Duodenal mucosa (tissue), 2 donors: Measurements from ENCODE around the gene GLIS1.
"Not testable (repeated sequence)": the region's sequence is repeated elsewhere in the genome, so short reads cannot be mapped to it uniquely, and the experiment has no call there.

Experiments
- H3K27ac ChIP-seq: one replicate; pipeline ENCODE4 v1.7.0; 2013; ENCODE audit warnings: low read depth, low read length
- H3K27me3 ChIP-seq, 2 donors: one replicate each; pipeline ENCODE4 v1.7.0; 2013; ENCODE audit warnings: low read length in 2 of 2, control low read depth in 1 of 2; ENCODE audit not compliant: insufficient read depth in 2 of 2, control insufficient read depth in 1 of 2
- H3K36me3 ChIP-seq, 2 donors: one replicate each; pipeline ENCODE4 v1.7.0; 2013; ENCODE audit warnings: low read length in 2 of 2, control low read depth in 1 of 2; ENCODE audit not compliant: insufficient read depth in 2 of 2, control insufficient read depth in 1 of 2
- H3K4me1 ChIP-seq, 2 donors: one replicate each; pipeline ENCODE4 v1.7.0; 2013; ENCODE audit warnings: low read length in 2 of 2, control low read depth in 1 of 2; ENCODE audit not compliant: insufficient read depth in 2 of 2, control insufficient read depth in 1 of 2
- H3K4me3 ChIP-seq, 2 donors: one replicate each; pipeline ENCODE4 v1.7.0; 2013; ENCODE audit warnings: low read length in 2 of 2, low read depth in 1 of 2
- H3K9ac ChIP-seq, 2 donors: one replicate each; pipeline ENCODE4 v1.7.0; 2013; ENCODE audit warnings: low read length in 2 of 2, low read depth in 1 of 2
- H3K9me3 ChIP-seq, 2 donors: one replicate each; pipeline ENCODE4 v1.7.0; 2013; ENCODE audit warnings: low read length in 2 of 2, control low read depth in 1 of 2; ENCODE audit not compliant: control insufficient read depth in 1 of 2

The GLIS1 gene

DNA sequence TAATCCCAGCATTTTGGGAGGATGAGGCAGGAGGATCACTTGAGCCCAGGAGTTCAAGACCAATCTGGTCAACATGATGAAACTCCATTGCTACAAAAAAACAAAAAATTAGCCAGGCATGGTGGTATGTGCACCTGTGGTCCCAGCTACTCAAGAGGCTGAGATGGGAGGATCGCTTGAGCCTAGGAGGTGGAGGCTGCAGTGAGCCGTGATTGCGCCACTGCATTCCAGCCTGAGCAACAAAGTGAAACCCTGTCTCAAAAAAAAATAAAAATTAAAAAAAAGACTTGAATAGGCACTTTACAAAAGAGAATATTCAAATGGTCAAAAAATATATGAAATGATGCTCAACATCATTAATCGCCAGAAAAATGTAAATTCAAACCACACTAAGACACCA is 91.0 kb downstream of the GLIS1 start:
- not testable (repeated sequence) for H3K9ac ChIP-seq, H3K27me3 ChIP-seq, H3K27ac ChIP-seq, H3K9me3 ChIP-seq, H3K36me3 ChIP-seq, H3K4me3 ChIP-seq, H3K4me1 ChIP-seq

DNA sequence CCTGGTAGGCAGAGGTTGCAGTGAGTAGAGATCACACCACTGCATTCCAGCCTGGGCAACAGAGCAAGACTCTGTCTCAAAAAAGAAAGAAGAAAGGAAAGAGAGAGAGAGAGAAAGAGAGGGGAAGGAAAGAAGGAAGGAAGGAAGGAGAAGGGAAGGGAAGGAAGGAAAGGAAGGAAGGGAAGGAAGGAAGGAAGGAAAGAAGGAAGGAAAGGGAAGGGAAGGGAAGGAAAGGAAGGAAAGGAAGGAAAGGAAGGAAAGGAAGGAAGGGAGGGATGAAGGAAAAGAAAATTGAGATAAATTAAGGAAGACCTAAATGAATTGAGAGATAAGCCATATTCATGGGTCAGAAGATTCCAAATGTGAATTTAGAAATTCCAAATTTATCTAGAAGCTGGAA is 92.2 kb downstream of the GLIS1 start:
- no peaks in the 10 kb centered on the region for H3K9me3 ChIP-seq
- H3K36me3 ChIP-seq, result no peaks in the 10 kb centered on the region
- H3K4me3 ChIP-seq, result no peak overlapping the region
- H3K27ac ChIP-seq, result no peak overlapping the region
- peaks cover 0 to 2% of the 10 kb centered on the region in 2 donors for H3K27me3 ChIP-seq
- no peaks in the 10 kb centered on the region for H3K4me1 ChIP-seq
- H3K9ac ChIP-seq, result no peak overlapping the region

DNA sequence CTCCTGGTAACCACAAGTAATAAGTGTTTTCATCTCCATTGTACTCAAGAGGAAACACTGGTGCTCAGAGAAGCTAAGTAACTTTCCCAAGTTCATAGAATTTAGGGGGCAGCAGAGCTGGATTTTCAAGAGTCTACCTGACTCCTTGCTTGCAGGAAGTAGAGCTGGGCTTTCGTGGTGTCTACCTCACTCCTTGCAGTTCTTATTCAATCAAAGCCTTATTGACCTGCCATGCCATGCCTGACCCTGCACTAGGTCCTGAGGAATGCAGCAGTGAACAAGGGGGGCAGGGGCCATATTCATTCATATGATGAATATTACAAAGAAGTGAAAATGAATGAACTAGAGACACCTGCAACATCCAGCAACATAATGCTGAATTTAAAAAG is 93.3 kb downstream of the GLIS1 start:
- Histone ChIP-seq H3K9me3 (no peaks in the 10 kb centered on the region), H3K27ac (no peak overlapping the region), H3K4me3 (no peak overlapping the region), H3K9ac (no peak overlapping the region), H3K36me3 (no peaks in the 10 kb centered on the region), H3K4me1 (no peaks in the 10 kb centered on the region), H3K27me3 (peaks cover 0 to 2% of the 10 kb centered on the region in 2 donors)

DNA sequence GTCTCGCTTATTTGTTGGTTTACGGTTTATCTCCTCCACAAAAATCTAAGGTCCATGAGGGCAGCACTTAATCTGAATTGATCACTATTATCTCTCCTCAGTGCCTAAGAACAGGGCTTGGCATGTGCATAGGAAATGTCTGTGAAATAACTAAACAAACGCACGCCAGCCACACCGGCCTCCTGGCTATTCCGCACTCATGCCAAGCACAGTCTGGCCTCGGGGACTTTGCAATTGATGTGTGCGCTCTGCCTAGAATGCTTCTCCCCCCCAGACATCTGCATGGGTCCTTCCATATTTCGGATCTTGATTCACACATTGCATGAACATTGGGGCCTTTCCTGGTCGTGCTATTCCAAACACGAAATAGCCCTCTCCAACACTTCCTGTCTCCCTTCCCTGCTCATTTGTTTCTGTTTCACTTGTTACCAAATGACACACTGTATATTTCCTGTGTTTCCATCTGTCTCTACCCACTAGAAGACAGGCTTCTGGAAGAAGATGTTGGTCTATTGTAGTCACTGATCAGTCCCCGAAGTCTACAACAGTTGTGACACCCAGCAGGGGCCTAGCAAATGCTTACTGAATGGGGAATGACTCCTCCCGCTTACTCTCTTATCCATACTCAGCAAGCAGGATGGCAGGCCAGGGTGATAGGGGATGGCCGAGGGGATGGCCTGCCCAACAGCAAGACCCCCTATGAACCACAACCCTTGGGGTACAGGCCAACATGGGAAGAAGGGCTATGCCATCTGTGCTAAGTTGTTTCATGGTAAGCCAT is 93.9 kb downstream of the GLIS1 start:
- Histone ChIP-seq H3K9ac (no peak overlapping the region), H3K4me1 (no peaks in the 10 kb centered on the region), H3K36me3 (no peaks in the 10 kb centered on the region), H3K27me3 (peaks cover 0 to 2% of the 10 kb centered on the region in 2 donors), H3K27ac (no peak overlapping the region), H3K9me3 (no peaks in the 10 kb centered on the region), H3K4me3 (no peak overlapping the region)

DNA sequence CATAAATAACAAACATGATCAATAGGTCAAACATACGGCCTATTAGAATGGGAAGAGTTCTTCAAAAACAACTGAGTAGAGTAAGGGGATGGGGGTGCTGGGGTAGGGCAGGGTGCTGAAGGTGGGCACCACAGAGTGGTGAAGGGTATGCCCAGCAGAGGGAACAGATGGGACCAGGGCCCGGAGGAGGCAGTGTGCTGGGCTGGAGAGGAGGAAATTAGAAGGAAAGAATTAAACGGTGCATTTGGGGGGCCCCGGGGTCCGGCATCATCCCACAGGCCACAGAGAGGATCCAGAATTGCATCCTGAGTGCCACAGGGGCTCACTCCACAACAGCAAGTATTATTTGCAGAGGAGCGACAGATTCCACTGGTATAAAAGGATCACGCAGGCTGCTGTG is 94.5 kb downstream of the GLIS1 start:
- Histone ChIP-seq H3K27me3 (peaks cover 0 to 2% of the 10 kb centered on the region in 2 donors), H3K4me3 (no peak overlapping the region), H3K9ac (no peak overlapping the region), H3K9me3 (no peaks in the 10 kb centered on the region), H3K4me1 (no peaks in the 10 kb centered on the region), H3K36me3 (no peaks in the 10 kb centered on the region), H3K27ac (no peak overlapping the region)

DNA sequence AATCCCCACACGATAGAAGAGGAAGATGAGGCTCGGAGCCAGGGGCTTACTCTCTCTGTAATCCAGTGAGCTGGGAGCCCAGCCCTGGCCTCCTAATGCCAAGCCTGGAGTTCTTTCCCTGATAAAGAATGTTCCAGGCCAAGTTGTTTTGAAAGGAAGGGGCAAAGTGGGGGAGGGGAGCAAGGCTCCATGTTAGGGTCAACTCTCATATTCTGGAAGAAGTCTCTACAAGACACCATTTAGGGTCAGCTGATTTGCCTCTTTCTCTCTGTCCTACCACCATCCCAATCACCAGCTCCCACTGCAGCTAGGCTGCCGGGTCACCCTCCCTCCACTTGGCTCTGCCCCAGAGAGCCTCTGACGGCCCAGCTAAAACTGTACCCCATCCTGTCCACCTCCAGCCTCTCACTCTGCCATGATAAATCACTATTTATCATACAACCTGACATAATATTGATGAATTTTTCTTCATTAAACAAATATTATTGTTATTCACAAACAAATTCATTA is 95.0 kb downstream of the GLIS1 start:
- Histone ChIP-seq H3K9me3 (no peaks in the 10 kb centered on the region), H3K4me3 (no peak overlapping the region), H3K27ac (no peak overlapping the region), H3K36me3 (no peaks in the 10 kb centered on the region), H3K27me3 (peaks cover 0 to 2% of the 10 kb centered on the region in 2 donors), H3K9ac (no peak overlapping the region), H3K4me1 (no peaks in the 10 kb centered on the region)

DNA sequence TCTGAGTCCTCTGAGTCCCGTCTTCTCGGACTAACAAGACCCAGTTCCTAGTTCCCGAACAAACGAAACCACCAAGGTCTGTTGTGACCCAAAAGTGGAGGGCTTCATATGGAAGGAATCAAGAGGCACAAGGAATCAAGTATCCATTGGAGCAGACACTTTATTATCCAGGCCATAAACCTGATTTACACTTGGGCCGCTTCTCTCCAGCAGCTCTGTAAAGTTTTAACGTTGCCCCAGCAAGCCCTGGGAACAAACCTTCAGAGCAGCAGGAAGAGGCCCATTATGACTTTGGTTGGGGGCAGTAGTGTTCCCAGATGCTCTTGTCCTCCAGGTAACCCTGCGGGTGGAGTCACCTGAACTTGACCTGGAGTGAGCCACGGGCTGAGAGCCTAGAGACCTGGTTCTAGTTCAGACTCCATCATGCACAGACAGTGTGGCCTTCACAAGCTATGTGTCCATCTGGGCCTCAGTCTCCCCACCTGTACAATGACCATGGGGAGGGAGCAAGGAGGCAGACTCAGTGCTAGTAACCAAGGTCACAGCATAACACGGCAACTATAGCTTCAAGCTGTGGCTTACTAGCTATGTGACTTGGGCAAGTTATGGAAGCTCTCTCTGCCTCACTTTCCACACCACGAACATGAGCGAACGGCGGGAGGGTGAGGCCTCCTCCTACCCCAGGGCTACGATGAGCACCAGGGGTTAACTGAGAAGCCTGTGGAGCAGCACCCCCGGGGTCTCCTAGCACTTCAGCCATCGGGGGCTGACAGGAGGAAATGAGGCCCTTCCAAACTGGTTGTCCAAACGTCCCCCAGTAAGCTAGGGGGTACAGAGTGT is 95.7 kb downstream of the GLIS1 start:
- Histone ChIP-seq H3K4me1 (no peaks in the 10 kb centered on the region), H3K27me3 (peaks cover 0 to 2% of the 10 kb centered on the region in 2 donors), H3K36me3 (no peaks in the 10 kb centered on the region), H3K4me3 (no peak overlapping the region), H3K27ac (no peak overlapping the region), H3K9me3 (no peaks in the 10 kb centered on the region), H3K9ac (no peak overlapping the region)

DNA sequence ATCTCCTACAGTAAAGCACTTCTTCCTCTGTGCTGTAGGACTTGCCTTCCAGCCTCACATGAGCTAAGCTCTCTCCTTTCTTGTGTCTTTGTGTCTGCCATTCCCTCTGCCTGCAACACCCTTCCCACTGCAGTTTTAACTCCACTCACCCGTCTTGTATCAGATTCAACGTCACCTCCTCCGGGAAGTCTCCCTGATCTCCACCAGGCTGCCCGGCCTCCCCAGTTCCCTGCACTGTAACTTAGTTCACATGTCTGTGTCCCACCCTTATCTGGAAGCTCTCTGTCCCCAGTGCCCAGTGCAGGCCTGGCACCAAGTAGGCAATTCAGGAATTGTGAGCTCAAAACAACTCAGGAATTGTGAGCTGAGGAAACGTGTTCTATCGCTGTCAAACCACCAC is 96.4 kb downstream of the GLIS1 start:
- Histone ChIP-seq H3K4me1 (no peaks in the 10 kb centered on the region), H3K36me3 (no peaks in the 10 kb centered on the region), H3K9ac (no peak overlapping the region), H3K27me3 (peaks cover 0 to 2% of the 10 kb centered on the region in 2 donors), H3K27ac (no peak overlapping the region), H3K4me3 (no peak overlapping the region), H3K9me3 (no peaks in the 10 kb centered on the region)

DNA sequence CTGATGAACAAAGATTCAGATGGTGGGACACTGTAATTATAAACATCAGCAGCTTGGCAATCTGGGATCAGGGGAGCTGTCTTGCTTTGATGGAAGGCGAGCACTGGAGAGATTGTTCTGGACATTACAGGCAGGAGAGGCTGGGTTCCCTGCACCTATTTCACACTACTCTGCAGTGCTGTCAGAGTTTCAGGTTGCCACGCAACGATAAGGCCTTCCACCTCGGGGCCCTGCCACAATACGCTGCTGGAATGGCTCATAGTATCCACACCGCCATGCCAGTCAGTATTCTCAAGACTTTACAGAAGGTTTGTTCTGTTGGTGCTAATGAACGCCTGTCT is 96.8 kb downstream of the GLIS1 start:
- Histone ChIP-seq H3K4me1 (no peaks in the 10 kb centered on the region), H3K9me3 (no peaks in the 10 kb centered on the region), H3K27me3 (peaks cover 0 to 2% of the 10 kb centered on the region in 2 donors), H3K36me3 (no peaks in the 10 kb centered on the region), H3K27ac (no peak overlapping the region), H3K4me3 (no peak overlapping the region), H3K9ac (no peak overlapping the region)

DNA sequence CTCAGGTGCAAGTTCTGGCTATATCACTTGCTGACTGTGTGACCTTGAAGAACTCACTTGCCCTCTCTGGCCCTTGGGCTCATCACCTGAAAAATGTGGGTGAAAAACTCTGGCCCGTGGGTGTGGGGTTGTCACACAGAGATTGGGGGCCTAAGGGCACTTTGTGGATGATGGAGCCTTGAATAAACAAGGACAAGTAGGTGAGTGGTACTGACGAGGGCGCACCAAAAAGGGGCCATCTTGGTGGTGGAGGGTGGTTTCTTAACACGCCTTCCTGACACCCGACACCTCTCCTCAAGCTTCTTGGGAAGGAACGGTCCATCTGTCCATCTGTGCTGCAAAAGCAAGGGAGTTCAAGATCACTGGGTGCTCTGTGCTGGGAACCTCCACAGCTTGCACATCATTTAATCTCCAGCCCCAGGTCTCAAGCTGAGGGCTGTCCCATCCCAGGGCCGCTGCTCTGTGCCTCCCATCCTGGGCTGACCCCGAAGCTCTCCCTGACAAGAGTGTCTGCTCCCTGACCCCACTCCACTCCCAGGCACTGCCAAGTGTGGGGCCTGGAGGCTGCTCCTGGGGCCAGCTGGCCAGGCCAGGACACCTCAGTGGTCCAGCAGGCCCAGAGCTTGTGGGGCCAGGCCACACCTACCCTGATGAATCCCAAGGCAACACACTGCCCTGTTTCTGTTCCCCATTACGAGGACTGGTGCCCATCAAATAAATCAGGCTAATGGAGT is 97.3 kb downstream of the GLIS1 start:
- Histone ChIP-seq H3K9me3 (no peaks in the 10 kb centered on the region), H3K27me3 (peaks cover 0 to 2% of the 10 kb centered on the region in 2 donors), H3K4me3 (no peak overlapping the region), H3K36me3 (no peaks in the 10 kb centered on the region), H3K27ac (no peak overlapping the region), H3K4me1 (no peaks in the 10 kb centered on the region), H3K9ac (no peak overlapping the region)
